CD4-positive, alpha-beta T cell (primary cell): ENCODE results near the gene PRKN. TPM values are rescaled to one million over a fixed set of nuclear protein-coding genes. Genes with fewer than 3 reads are reported as not detected.

ENCODE experiments used
- ATAC-seq: fragments of 200-7000 bp; cut with Tn5 transposase; one replicate; pipeline ENCODE4 v1.10.0; 2022; ENCODE audit warnings: mild to moderate bottlenecking; ENCODE audit not compliant: poor library complexity
- CTCF ChIA-PET: fragments of 350-600 bp; sonication (Branson Sonifier 250); formaldehyde crosslinking; loops from one replicate; lab custom pipeline; 2021; ENCODE audit warnings: antibody characterized with exemption, inconsistent platforms; lab: Charles Lee
- POLR2A ChIA-PET: fragments of 350-600 bp; sonication (Branson Sonifier 250); formaldehyde crosslinking; loops from one replicate; lab custom pipeline; 2021; ENCODE audit warnings: antibody characterized with exemption, inconsistent platforms; lab: Charles Lee
- DNase-seq, 14 experiments: peaks; one replicate each; pipeline ENCODE4 v3.0.0-alpha.2; 2013 to 2020; ENCODE audit warnings: mixed read lengths in 2 of 14
- H3K27ac ChIP-seq, 2 donors: one replicate each; pipeline versions ENCODE4 v1.5.1 to v1.7.0; 2013; ENCODE audit warnings: low read length in 2 of 2, low read depth in 1 of 2, mild to moderate bottlenecking in 1 of 2
- H3K27me3 ChIP-seq, 2 experiments: 1 replicate in 1 of 2; 2 replicates in 1 of 2; pipeline versions ENCODE4 v1.6.1 to v1.7.0; 2013; ENCODE audit warnings: low read length in 2 of 2, control low read depth in 1 of 2, mild to moderate bottlenecking in 1 of 2, moderate library complexity in 1 of 2; ENCODE audit not compliant: insufficient read depth in 2 of 2, control insufficient read depth in 1 of 2
- H3K36me3 ChIP-seq: one replicate; pipeline ENCODE4 v1.6.1; 2013; ENCODE audit warnings: low read length, control low read depth; ENCODE audit not compliant: insufficient read depth
- H3K4me1 ChIP-seq: one replicate; pipeline ENCODE4 v1.6.1; 2013; ENCODE audit warnings: low read length, control low read depth; ENCODE audit not compliant: insufficient read depth
- H3K4me3 ChIP-seq: one replicate; pipeline ENCODE4 v1.5.1; 2013; ENCODE audit warnings: mild to moderate bottlenecking, low read length, moderate library complexity
- H3K9me3 ChIP-seq, 2 experiments: 1 replicate in 1 of 2; 2 replicates in 1 of 2; pipeline versions ENCODE4 v1.6.1 to v1.7.0; 2013; ENCODE audit warnings: low read length in 2 of 2, mild to moderate bottlenecking in 2 of 2, control low read depth in 1 of 2, moderate library complexity in 1 of 2; ENCODE audit not compliant: control insufficient read depth in 1 of 2, insufficient read depth in 1 of 2
- H3K27ac Mint-ChIP-seq: one replicate; pipeline ENCODE4 v1.8.0; 2020; ENCODE audit warnings: mixed read lengths
- H3K27me3 Mint-ChIP-seq: one replicate; pipeline ENCODE4 v1.8.0; 2021; ENCODE audit warnings: mixed read lengths
- H3K36me3 Mint-ChIP-seq: one replicate; pipeline ENCODE4 v1.8.0; 2021; ENCODE audit warnings: low read depth, mixed read lengths
- H3K4me1 Mint-ChIP-seq: one replicate; pipeline ENCODE4 v1.8.0; 2021; ENCODE audit warnings: low read depth, mixed read lengths
- H3K4me3 Mint-ChIP-seq: one replicate; pipeline ENCODE4 v1.8.0; 2020; ENCODE audit warnings: mild to moderate bottlenecking, mixed read lengths
- H3K9me3 Mint-ChIP-seq: one replicate; pipeline ENCODE4 v1.8.0; 2020; ENCODE audit warnings: mixed read lengths
- intact Hi-C, 2 experiments: fragments of 100-400 bp; cut with DNase I in 1 of 2; cut with micrococcal nuclease in 1 of 2; formaldehyde crosslinking; loops; one replicate each; pipeline versions ENCODE4 v1.15.1 to v1.9.0; 2023 to 2025; cut with DNase I, micrococcal nuclease
- total RNA-seq, 174 experiments: library from RNA in 2 of 174; stranded (reverse) in 2 of 174; gene quantifications; one replicate each; pipeline ENCODE4 v1.2.3 and lab custom pipeline; 2021 to 2026
- TF ChIP-seq, protein P1 (sequence below): fragments of 200-600 bp; IDR thresholded peaks from one replicate; pipeline ENCODE4 v1.8.0; 2022; ENCODE audit warnings: antibody characterized with exemption, mild to moderate bottlenecking

The PRKN gene
- total RNA-seq, 2 experiments from 2014 or later = 5.2 to 5.4 TPM

DNA sequence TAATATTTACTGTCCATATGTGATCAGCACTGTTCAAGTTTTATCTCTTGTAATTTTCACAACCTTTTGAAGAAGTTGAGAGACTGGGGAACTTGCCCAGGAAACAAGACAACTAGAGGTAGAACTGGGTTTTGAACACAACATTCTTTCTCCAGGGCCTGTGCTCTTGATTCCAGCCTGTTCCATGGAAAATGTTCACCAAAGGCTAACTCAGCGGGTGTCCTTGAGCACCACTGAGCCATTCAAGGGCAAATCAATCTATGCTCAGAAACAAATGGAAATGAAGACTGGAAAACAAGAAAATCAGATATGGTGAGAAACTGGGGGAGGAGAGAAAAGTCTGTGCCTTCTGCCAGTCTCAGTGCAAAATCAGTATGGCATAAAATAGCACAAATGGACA is 771.5 kb downstream of the PRKN start:
- H3K27ac Mint-ChIP-seq = no peak overlapping the region
- H3K9me3 Mint-ChIP-seq = no peaks in the 10 kb centered on the region
- Histone ChIP-seq H3K36me3 (no peaks in the 10 kb centered on the region), H3K9me3 (no peaks in the 10 kb centered on the region), H3K4me1 (no peaks in the 10 kb centered on the region), H3K27ac (no peak overlapping the region), H3K27me3 (no peaks in the 10 kb centered on the region), H3K4me3 (no peak overlapping the region)
- H3K4me1 Mint-ChIP-seq = no peaks in the 10 kb centered on the region
- no peak for DNase-seq
- ChIA-PET POLR2A (no interaction called here), CTCF (no interaction called here)
- H3K4me3 Mint-ChIP-seq = no peak overlapping the region
- TF ChIP-seq, protein P1, sequence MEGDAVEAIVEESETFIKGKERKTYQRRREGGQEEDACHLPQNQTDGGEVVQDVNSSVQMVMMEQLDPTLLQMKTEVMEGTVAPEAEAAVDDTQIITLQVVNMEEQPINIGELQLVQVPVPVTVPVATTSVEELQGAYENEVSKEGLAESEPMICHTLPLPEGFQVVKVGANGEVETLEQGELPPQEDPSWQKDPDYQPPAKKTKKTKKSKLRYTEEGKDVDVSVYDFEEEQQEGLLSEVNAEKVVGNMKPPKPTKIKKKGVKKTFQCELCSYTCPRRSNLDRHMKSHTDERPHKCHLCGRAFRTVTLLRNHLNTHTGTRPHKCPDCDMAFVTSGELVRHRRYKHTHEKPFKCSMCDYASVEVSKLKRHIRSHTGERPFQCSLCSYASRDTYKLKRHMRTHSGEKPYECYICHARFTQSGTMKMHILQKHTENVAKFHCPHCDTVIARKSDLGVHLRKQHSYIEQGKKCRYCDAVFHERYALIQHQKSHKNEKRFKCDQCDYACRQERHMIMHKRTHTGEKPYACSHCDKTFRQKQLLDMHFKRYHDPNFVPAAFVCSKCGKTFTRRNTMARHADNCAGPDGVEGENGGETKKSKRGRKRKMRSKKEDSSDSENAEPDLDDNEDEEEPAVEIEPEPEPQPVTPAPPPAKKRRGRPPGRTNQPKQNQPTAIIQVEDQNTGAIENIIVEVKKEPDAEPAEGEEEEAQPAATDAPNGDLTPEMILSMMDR = no peak
- no peaks in the 10 kb centered on the region for H3K36me3 Mint-ChIP-seq
- intact Hi-C loops = no loop called here
- ATAC-seq = no peak
- H3K27me3 Mint-ChIP-seq = no peaks in the 10 kb centered on the region

DNA sequence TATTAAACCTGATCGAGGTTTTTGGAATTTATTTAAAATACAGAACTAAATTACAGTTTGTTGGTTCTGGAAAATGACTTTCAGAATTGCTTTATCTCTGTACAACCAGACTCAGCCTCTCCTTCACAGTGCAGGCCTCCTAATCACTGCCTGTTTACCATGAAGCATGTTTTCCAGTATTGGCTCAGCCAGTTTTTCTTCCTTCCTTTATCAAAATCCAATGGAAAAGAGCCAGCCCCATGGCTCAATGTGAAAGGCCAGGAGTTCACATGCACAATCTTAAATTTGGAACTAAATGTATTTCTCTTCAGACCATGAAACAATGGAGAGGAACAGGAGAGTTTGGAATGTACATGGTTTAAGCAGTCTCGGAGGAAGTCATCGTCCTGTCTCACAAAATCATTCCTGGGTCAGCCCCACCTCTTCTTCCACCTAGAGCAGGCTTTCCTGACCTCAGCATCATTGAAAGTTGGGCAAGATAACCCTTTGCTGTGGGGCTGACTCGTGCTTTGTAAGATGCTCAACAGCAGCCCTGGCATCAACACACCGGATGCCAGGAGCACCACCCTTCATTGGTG is 772.8 kb downstream of the PRKN start:
- Histone ChIP-seq H3K4me3 (no peak overlapping the region), H3K27ac (no peak overlapping the region), H3K27me3 (no peaks in the 10 kb centered on the region), H3K36me3 (no peaks in the 10 kb centered on the region), H3K9me3 (no peaks in the 10 kb centered on the region), H3K4me1 (no peaks in the 10 kb centered on the region)
- H3K27ac Mint-ChIP-seq = no peak overlapping the region
- H3K9me3 Mint-ChIP-seq = peaks cover 2% of the 10 kb centered on the region
- intact Hi-C loops = no loop called here
- H3K4me3 Mint-ChIP-seq = no peak overlapping the region
- DNase-seq = no peak
- no peak for ATAC-seq
- ChIA-PET POLR2A (no interaction called here), CTCF (no interaction called here)
- H3K4me1 Mint-ChIP-seq = no peaks in the 10 kb centered on the region
- TF ChIP-seq, protein P1 = no peak
- no peaks in the 10 kb centered on the region for H3K36me3 Mint-ChIP-seq
- no peaks in the 10 kb centered on the region for H3K27me3 Mint-ChIP-seq

DNA sequence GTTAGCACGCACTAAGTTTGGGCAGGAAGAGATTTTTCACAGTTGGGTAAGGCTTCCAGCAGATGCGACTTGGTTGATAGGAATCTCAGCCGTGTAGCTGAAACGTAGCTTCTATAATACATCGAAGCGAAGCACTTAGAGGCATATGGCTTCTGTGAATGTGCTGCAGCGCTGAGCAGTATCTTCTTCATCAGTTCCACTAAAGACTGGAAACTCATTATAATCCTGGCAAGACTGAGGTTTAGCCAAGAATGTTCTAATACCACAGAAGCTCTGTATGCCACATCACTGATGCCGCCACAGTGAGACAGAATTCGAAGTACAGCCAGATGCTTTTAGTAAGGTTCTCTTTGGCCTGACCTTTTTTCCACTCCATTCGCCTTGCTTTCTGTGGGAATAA is 773.5 kb downstream of the PRKN start:
- POLR2A ChIA-PET = no interaction called here
- H3K27ac Mint-ChIP-seq = no peak overlapping the region
- TF ChIP-seq, protein P1 = no peak

More for the DNA sequence above, 773.5 kb downstream of the PRKN start:
- H3K9me3 ChIP-seq = no peaks in the 10 kb centered on the region
- intact Hi-C loops = no loop called here
- Mint-ChIP-seq H3K9me3 (peaks cover 2% of the 10 kb centered on the region), H3K4me1 (no peaks in the 10 kb centered on the region), H3K27me3 (no peaks in the 10 kb centered on the region), H3K4me3 (no peak overlapping the region), H3K36me3 (no peaks in the 10 kb centered on the region)
- H3K36me3 ChIP-seq = no peaks in the 10 kb centered on the region
- H3K4me3 ChIP-seq = no peak overlapping the region
- no peak for ATAC-seq
- H3K4me1 ChIP-seq = no peaks in the 10 kb centered on the region
- H3K27ac ChIP-seq = no peak overlapping the region
- no peaks in the 10 kb centered on the region for H3K27me3 ChIP-seq
- no peak for DNase-seq
- CTCF ChIA-PET = no interaction called here
